Brain pericyte (primary cell): Measurements from ENCODE around the gene FZD10.
A peak's percentile ranks its signal among the peaks of the same experiment; 100 is the strongest.

Source experiments
- DNase-seq: peaks from one replicate; pipeline ENCODE4 v3.0.0-alpha.2; 2012; ENCODE audit warnings: low read depth, low spot score

The FZD10 gene

GRCh38 chr12:130162267-130162666 lies at the start of gene FZD10:
FZD10 (plus strand) TSS chr12:130162464; CDS start chr12:130162943, 479 bp downstream.
- no peak for DNase-seq

GRCh38 chr12:130114952-130115351 lies 47.3 kb upstream of the FZD10 start:
- DNase-seq: no peak

GRCh38 chr12:130115646-130116045 lies 46.6 kb upstream of the FZD10 start:
- DNase-seq: no peak

GRCh38 chr12:130116791-130117190 lies 45.5 kb upstream of the FZD10 start:
- DNase-seq: no peak

- DNase-seq: no peak
These were observed 45.0 kb upstream of the FZD10 start for GRCh38 chr12:130117233-130117632.

GRCh38 chr12:130117701-130118100 lies 44.6 kb upstream of the FZD10 start:
- DNase-seq: no peak

GRCh38 chr12:130118181-130118580 lies 44.1 kb upstream of the FZD10 start:
- DNase-seq: no peak

- DNase-seq: no peak
These were observed 42.9 kb upstream of the FZD10 start for GRCh38 chr12:130119241-130119861.

GRCh38 chr12:130120012-130120805 lies 42.1 kb upstream of the FZD10 start:
- DNase-seq: no peak

GRCh38 chr12:130121226-130122000 lies 40.9 kb upstream of the FZD10 start:
- no peak for DNase-seq

GRCh38 chr12:130122356-130122755 lies 39.9 kb upstream of the FZD10 start:
- no peak for DNase-seq

- DNase-seq: no peak
These were observed 38.2 kb upstream of the FZD10 start for GRCh38 chr12:130124106-130124505.

- DNase-seq: no peak
These were observed 37.5 kb upstream of the FZD10 start for GRCh38 chr12:130124605-130125244.

- DNase-seq: no peak
These were observed 36.2 kb upstream of the FZD10 start for GRCh38 chr12:130126023-130126432.

GRCh38 chr12:130127532-130127911 lies 34.7 kb upstream of the FZD10 start:
- no peak for DNase-seq

- peak; percentile 21 for DNase-seq
These were observed 34.1 kb upstream of the FZD10 start for GRCh38 chr12:130127912-130128789.

- DNase-seq: no peak
These were observed 33.2 kb upstream of the FZD10 start for GRCh38 chr12:130128790-130129735.

- DNase-seq: no peak
These were observed 31.9 kb upstream of the FZD10 start for GRCh38 chr12:130130346-130130745.

GRCh38 chr12:130131025-130131424 lies 31.2 kb upstream of the FZD10 start:
- DNase-seq: no peak

GRCh38 chr12:130131801-130132200 lies 30.5 kb upstream of the FZD10 start:
- DNase-seq: no peak
